Left lung (tissue), 10 donors: Measurements from ENCODE around the gene XXYLT1. TPM values are rescaled to one million over a fixed set of nuclear protein-coding genes. Genes with fewer than 3 reads are reported as not detected.

Source experiments
- ATAC-seq: fragments of 200-7000 bp; cut with Tn5 transposase; one replicate; pipeline ENCODE4 v1.9.1; 2020; ENCODE audit warnings: moderate library complexity
- DNase-seq, 4 donors: peaks; one replicate each; pipeline ENCODE4 v3.0.0-alpha.2; 2013 to 2020
- H3K27ac ChIP-seq, 2 donors: fragments of 200-600 bp; sonication (generic) in 1 of 2; one replicate each; pipeline versions ENCODE4 v1.5.0 to v1.8.0; 2020 to 2021
- H3K27me3 ChIP-seq, 2 donors: fragments of 200-600 bp; sonication (generic) in 1 of 2; one replicate each; pipeline versions ENCODE4 v1.5.0 to v1.8.0; 2020 to 2021
- H3K36me3 ChIP-seq, 2 donors: fragments of 200-600 bp; sonication (generic) in 1 of 2; one replicate each; pipeline versions ENCODE4 v1.5.0 to v1.8.0; 2020 to 2021
- H3K4me1 ChIP-seq, 2 donors: fragments of 200-600 bp; one replicate each; pipeline ENCODE4 v1.8.0; 2021
- H3K4me3 ChIP-seq, 2 donors: fragments of 200-600 bp; sonication (generic) in 1 of 2; one replicate each; pipeline versions ENCODE4 v1.5.0 to v1.8.0; 2020 to 2021; ENCODE audit warnings: mild to moderate bottlenecking in 1 of 2
- H3K9me3 ChIP-seq, 2 donors: fragments of 200-600 bp; sonication (generic) in 1 of 2; one replicate each; pipeline versions ENCODE4 v1.5.0 to v1.8.0; 2020 to 2021
- intact Hi-C, 2 donors: fragments of 100-400 bp; cut with DNase I; formaldehyde crosslinking; loops; one replicate each; pipeline versions ENCODE4 v1.11.2 to v1.14.2; 2022
- polyA plus RNA-seq, 6 donors: library from polyadenylated mRNA; unstranded; fragments of 120-200 nt; gene quantifications; one replicate each; pipeline ENCODE4 v1.2.1, GENCODE V29; 2013; ENCODE audit not compliant: insufficient read length in 6 of 6
- total RNA-seq, 2 donors: library from RNA; stranded (reverse); fragmentation: NEBNext Ultra II Directional; extraction: Animal tissue kit (Norgen Biotek cat#: 25700); gene quantifications; one replicate each; pipeline ENCODE4 v1.2.1, GENCODE V29; 2021
- TF ChIP-seq, protein P1 (sequence below), 2 donors: fragments of 200-600 bp; sonication (generic) in 1 of 2; IDR thresholded peaks; one replicate each; pipeline versions ENCODE4 v1.5.0 to v1.8.0; 2021; ENCODE audit warnings: antibody characterized with exemption in 2 of 2
- donor health status: DM: no; HTN: yes; CAD: no.
- donor health status: DM: no; HTN: no; CAD: no.

The XXYLT1 gene
- total and polyA plus RNA-seq, 8 donors, result 11.3 to 31.1 (median 25.5) TPM

DNA sequence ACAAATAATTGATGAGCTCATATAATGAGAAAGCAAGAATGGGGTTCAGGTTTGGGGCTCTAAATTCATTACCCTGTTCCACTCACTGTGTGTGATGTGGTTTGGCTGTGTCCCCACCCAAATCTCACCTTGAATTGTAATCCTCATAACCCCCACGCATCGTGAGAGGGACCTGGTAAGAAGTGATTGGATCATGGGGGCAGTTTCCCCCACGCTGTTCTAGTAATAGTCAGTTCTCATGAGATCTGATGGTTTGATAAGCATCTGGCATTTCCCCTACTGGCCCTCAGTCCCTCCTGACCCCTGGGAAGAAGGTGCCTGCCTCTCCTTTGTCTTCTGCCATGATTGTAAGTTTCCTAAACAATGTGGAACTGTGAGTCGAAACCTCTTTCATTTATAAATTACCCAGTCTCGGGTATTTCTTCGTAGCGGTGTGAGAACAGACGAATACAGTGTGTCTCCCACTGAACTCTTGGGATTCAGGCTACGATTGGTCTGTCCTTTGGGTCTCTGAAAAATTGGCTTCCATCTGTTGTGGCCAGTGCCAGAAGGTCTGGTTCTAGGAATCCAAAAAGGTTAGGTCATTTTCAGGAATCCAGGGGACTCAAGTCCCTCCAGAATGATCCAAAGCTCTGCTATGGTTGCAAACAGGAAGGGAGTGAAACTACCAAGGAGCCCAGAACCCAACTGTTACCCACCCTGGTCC lies 87.7 kb downstream of the XXYLT1 start:
- Histone ChIP-seq H3K27ac (no peak overlapping the region), H3K4me3 (no peak overlapping the region), H3K9me3 (no peaks in the 10 kb centered on the region), H3K27me3 (no peaks in the 10 kb centered on the region), H3K4me1 (peaks cover 21 to 68% of the 10 kb centered on the region in 2 donors), H3K36me3 (no peaks in the 10 kb centered on the region)
- ATAC-seq (no peak), DNase-seq (no peak)
- TF ChIP-seq, protein P1, sequence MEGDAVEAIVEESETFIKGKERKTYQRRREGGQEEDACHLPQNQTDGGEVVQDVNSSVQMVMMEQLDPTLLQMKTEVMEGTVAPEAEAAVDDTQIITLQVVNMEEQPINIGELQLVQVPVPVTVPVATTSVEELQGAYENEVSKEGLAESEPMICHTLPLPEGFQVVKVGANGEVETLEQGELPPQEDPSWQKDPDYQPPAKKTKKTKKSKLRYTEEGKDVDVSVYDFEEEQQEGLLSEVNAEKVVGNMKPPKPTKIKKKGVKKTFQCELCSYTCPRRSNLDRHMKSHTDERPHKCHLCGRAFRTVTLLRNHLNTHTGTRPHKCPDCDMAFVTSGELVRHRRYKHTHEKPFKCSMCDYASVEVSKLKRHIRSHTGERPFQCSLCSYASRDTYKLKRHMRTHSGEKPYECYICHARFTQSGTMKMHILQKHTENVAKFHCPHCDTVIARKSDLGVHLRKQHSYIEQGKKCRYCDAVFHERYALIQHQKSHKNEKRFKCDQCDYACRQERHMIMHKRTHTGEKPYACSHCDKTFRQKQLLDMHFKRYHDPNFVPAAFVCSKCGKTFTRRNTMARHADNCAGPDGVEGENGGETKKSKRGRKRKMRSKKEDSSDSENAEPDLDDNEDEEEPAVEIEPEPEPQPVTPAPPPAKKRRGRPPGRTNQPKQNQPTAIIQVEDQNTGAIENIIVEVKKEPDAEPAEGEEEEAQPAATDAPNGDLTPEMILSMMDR (IDR thresholded peaks at IDR 0.05), result no peak
- intact Hi-C loops, result no loop called here

- Histone ChIP-seq H3K4me1 (peaks cover 15 to 70% of the 10 kb centered on the region in 2 donors), H3K9me3 (no peaks in the 10 kb centered on the region), H3K36me3 (no peaks in the 10 kb centered on the region), H3K27ac (no peak overlapping the region), H3K27me3 (no peaks in the 10 kb centered on the region), H3K4me3 (no peak overlapping the region)
- intact Hi-C loops, result no loop called here
- TF ChIP-seq, protein P1 (IDR thresholded peaks at IDR 0.05), result no peak
- ATAC-seq, result peak; percentile 28
- peak in 1 of 4 donors; percentile 67 for DNase-seq
Measured at GRCh38 chr3:195182470-195182795, 88.5 kb downstream of the XXYLT1 start.

- Histone ChIP-seq H3K36me3 (no peaks in the 10 kb centered on the region), H3K9me3 (no peaks in the 10 kb centered on the region), H3K4me1 (peaks cover 13 to 70% of the 10 kb centered on the region in 2 donors), H3K27me3 (no peaks in the 10 kb centered on the region), H3K4me3 (no peak overlapping the region), H3K27ac (no peak overlapping the region)
- TF ChIP-seq, protein P1 (IDR thresholded peaks at IDR 0.05), result no peak
- ATAC-seq (no peak), DNase-seq (no peak)
- intact Hi-C loops, result no loop called here
Measured at GRCh38 chr3:195181741-195182469, 89.1 kb downstream of the XXYLT1 start.

DNA sequence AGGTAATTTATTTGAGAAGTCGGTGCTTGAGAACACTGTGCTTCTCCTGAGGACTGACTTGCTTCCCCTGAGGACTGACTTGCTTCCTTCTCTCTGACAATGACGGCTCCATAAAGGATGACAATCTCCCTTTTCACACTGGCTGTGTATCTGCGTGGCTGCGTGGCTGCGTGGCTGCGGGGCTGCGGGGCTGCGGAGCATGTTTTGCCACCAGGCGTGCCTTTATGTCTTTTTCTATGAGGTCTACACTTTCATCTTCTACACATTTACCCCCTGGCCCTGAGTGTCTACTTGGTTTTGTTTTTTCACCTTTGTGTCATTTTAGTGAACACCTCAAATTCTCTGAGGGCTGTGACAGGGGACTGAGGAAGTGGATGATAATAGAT lies 89.9 kb downstream of the XXYLT1 start:
- TF ChIP-seq, protein P1 (IDR thresholded peaks at IDR 0.05), result no peak
- ATAC-seq, result no peak
- H3K36me3 ChIP-seq, result no peaks in the 10 kb centered on the region
- no peaks in the 10 kb centered on the region for H3K27me3 ChIP-seq
- DNase-seq, result no peak
- no peak overlapping the region for H3K4me3 ChIP-seq
- intact Hi-C loops, result no loop called here
- H3K4me1 ChIP-seq, result peaks cover 13 to 64% of the 10 kb centered on the region in 2 donors
- no peak overlapping the region for H3K27ac ChIP-seq
- H3K9me3 ChIP-seq, result no peaks in the 10 kb centered on the region

DNA sequence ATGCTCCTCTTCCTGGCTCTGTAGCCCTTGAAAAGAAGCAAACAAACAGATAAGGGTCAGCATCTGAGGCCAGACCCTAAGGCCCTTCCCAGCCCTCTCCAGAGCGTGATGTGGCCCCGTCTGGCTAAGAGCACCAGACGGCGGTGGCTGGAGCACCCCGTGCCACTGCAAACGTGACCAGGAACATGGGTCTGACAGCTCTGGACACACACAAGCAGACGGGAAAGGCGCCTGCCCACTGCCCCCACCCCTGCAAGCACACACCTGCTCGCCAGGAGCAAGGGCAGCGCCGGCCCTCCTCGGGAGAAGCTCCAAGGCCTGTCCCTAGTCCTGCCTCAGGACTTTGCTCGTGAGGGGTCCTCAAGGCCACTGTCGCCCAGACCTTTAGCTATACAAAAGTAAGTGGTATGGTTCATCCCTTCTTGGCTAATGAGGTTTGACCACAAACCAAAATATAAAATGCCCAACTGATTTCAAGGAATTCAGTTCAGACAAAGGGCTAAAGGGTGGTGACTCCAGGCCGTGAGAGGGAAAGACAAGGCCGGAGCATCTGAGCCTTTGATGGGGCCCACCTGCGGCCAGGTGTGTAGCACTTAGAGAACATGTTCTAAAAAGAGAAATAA lies 90.4 kb downstream of the XXYLT1 start:
- TF ChIP-seq, protein P1 (IDR thresholded peaks at IDR 0.05), result no peak
- Histone ChIP-seq H3K4me1 (peaks cover 13 to 59% of the 10 kb centered on the region in 2 donors), H3K27me3 (no peaks in the 10 kb centered on the region), H3K36me3 (no peaks in the 10 kb centered on the region), H3K27ac (peak overlapping the region; percentile 11 to 66), H3K4me3 (no peak overlapping the region), H3K9me3 (no peaks in the 10 kb centered on the region)
- intact Hi-C loops, result no loop called here
- ATAC-seq, result no peak
- DNase-seq, result peak in 1 of 4 donors; percentile 62
